NCI-H2227 (cell line): ENCODE data around the gene NOP9.
A peak's percentile ranks its signal among the peaks of the same experiment; 100 is the strongest.

Experiments
- DNase-seq: peaks from one replicate; lab custom pipeline; 2025; ENCODE audit not compliant: unreplicated experiment; lab: John Stamatoyannopoulos, UW

NOP9 gene

GRCh38 chr14:24263848-24264247 is 35.8 kb upstream of the NOP9 start:
- DNase-seq, result no peak

DNA sequence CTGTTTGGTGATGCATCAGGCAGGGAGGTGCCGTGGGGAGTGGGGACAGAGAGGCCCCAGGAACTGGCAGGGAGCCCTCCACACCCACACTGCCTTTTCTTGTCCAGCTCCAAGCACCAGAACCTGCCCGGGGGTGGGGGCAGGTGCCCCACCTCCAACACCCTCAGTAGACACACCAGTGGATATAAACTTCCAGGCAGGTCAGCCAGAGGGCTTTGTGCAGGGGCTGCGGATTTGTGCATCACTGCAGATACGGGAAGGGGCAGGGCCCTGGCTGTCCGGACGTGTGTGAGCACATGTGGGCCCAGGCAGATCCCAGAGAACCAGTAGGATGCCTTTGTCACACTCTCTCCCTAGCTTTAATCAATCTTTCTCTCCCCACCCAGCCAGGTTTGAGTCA is 35.4 kb upstream of the NOP9 start:
- no peak for DNase-seq

GRCh38 chr14:24266344-24267244 is 33.1 kb upstream of the NOP9 start:
- no peak for DNase-seq

- DNase-seq, result no peak
These were observed 32.1 kb upstream of the NOP9 start for GRCh38 chr14:24267516-24267915.

GRCh38 chr14:24268225-24268624 is 31.4 kb upstream of the NOP9 start:
- DNase-seq, result no peak

DNA sequence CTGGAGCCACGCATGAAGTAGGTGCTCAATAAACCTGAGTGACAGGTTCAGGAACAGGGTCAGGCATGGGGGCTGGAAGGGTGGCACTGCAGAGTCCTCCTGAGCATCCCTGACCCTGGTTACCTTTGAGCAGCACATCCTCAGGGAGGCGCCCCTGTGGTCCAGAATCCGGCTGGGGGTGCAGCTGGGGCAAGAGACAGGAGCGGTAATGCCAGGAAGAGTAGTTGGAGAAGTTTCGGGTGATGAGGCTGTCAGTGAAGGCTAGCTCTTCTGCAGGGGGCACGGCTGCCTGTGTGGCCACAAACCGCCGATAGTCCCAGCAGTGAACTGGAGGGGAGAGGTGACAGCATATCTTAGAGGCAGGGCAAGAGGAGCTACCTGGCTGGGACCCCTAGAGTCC is 30.3 kb upstream of the NOP9 start:
- DNase-seq, result no peak

- DNase-seq, result no peak
These were observed 29.6 kb upstream of the NOP9 start for GRCh38 chr14:24269910-24270536.

- DNase-seq, result no peak
These were observed 29.0 kb upstream of the NOP9 start for GRCh38 chr14:24270537-24271133.

GRCh38 chr14:24271134-24271833 is 28.4 kb upstream of the NOP9 start, which contains the start of gene RABGGTA:
RABGGTA (minus strand) TSS chr14:24271597; CDS start chr14:24271115, 482 bp downstream.
- peak; percentile 97 for DNase-seq

DNA sequence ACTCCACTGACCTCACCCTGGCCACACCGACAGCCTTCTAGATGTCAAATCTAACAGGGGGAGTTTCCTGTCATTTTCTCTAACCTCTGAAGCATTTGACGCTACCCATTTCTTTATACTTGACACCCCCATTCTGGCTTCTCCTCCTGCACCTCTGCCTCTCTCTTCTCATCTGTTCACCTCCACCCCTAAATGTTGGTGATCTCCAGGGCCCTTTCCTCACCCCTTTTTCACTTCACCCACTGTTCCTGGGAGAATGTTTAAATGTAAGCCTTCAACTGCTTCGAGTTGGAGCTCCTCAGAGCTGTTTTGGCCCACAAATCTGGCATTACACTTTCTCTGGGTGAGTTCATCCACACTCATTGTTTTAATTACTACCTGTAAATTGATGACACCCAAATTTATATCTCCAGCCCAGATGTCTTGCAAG is 27.8 kb upstream of the NOP9 start:
- DNase-seq, result no peak

- no peak for DNase-seq
These were observed 27.2 kb upstream of the NOP9 start for GRCh38 chr14:24272467-24272866.

DNA sequence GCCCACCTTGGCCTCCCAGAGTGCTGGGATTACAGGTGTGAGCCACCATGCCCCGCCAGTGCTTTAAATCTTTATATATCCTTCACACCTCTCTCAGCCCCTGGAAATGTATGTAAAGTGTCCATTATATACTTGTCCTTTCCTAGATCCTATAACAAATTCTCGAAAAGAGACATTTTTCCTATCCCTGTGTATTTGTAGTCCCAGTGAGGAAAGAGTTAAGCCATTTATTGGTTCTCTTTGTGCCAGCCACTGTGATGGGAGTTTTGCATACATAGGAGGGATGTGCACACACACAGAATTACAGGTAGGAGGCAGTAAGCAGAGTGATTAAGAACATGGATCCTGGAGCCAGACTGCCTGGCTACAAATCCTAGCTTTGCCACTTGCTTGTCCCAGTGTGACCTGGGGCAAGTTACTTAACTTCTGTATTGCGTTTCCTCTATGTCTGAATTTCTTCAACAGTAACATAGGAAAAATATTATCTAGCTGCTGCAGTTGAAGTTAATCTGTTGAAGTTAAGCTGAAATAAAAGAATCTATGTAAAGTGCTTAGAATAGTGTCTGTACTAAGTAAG is 26.1 kb upstream of the NOP9 start:
- peak; percentile 6 for DNase-seq

GRCh38 chr14:24274101-24274543 is 25.5 kb upstream of the NOP9 start:
- no peak for DNase-seq

GRCh38 chr14:24277071-24277470 is 22.6 kb upstream of the NOP9 start:
- DNase-seq, result no peak

DNA sequence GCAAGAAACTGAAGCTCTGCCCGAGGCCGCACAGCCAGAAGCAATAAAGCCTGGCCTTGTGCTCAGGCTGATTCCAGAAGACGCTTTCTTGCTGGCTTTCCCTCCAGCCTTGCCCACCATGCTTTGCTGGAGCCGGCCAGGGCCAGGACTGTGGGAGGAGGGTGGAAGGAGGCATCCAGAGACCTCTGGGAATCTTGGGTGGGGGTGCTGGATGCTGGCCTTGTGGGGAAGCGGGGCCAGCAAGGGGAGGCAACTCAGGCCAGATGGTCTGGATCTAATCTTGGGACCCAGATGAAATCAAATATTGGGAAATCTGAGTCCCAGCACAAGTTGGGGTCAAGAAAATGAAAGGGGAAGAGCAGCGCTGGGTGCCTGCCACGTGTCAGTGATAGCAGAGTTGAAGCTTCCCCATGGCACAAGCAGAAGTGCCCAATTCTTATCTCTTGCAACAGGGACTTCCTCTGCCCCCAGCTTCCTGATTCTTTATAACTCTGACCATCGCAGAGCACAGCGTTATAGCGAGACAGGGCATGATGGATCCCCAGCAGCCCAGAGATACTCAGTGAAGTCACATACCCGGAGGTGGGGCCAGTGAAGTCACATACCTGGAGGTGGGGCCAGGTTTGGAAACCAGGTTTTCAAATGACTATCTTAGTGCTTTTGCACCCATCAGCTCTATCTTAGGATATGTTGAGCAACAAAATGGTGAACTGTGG is 21.9 kb upstream of the NOP9 start:
- no peak for DNase-seq

GRCh38 chr14:24278424-24278823 is 21.2 kb upstream of the NOP9 start:
- DNase-seq, result no peak

GRCh38 chr14:24279301-24280186 is 20.1 kb upstream of the NOP9 start:
- DNase-seq, result peak; percentile 4

DNA sequence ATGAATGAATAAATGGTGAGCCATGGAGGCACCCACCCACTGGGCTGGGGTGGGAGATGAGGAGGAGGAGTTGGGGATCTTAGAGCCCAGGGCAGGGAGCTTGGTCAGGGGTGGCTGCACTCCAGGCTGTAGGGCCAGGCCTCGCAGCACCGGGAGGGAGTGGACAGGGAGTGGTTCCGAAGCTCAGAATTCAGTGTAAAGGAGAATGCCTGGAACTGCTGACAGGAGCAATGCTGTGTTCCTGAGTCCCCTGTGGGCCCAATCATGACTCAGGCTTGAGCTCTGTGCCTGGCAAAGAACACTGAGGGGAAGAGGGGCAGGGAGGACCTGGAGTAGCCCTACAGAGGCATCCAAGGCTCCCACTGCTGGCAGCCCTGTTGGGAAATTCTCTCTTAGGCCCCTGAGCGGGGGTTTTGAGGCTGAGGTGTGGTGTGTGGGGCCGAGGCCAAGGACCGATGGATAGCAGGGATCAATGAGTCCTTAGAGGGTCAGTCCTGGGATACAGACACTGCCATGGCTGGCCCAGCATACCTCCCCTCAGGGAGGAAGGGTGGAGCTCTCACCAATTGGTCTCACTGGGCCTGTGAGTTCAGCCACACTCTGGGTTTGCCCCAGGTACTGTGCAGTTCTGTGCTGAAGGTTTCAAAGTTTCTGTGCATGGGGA is 18.7 kb upstream of the NOP9 start:
- DNase-seq, result no peak

GRCh38 chr14:24281636-24282035 is 18.0 kb upstream of the NOP9 start:
- DNase-seq, result no peak
